Posterior cingulate gyrus (tissue), 11 donors: ENCODE measurements around the gene ADAMTS4.
A peak's percentile ranks its signal among the peaks of the same experiment; 100 is the strongest.

Experiments
- DNase-seq, 10 donors: peaks; one replicate each; pipeline versions ENCODE4 v3.0.0 to v3.0.0-alpha.2; 2020 to 2021; ENCODE audit warnings: mixed read lengths in 3 of 10
- intact Hi-C: fragments of 100-400 bp; cut with DNase I; formaldehyde crosslinking; loops from one replicate; pipeline ENCODE4 v1.15.1; 2023

The ADAMTS4 gene

DNA sequence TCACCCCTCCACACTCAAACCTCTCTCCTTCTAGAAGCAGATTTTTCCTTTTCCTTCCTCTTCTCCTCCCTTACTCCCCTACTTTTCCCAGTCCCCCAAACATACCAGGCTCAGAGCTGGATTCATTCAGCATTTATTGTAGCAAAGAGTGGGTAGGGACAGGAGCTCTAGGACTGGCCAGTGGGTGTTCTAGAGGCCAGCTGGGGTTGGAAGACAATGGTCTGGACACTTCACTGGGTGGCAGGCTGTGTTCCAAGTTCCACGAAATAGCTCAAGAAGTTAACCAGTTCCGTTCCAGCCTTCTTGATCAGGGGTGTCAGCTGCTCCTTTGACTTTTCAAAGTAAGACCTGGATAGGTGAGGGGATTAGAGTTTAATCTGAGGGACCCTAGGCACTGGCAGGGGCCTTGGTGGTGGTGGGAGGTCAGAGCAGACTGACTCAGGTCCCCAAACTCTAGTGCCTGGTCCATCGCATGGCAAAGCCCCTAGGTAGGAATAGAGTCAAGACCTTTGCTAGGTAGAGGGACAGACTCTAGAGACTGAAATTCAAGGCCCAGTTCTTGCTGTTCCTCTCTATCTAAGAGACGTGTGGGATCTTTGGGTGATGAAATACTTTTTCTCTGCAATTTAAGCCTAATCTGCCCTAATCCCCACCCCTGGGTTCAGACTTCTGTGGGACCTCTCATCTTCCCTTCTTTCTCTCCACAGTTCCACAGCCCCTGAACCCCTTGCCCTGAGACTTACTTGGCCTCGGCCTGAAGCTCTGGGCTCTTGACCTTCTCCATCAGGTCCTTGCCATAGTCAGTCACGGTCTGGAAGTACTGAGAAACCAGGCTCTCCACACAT lies 23.5 kb upstream of the ADAMTS4 start:
- intact Hi-C loops = loop anchor here (10.0 kb wide), 1 partner anchor 48 kb away; the partner anchor contains the start of gene B4GALT3
- no peak for DNase-seq

GRCh38 chr1:161220002-161220401 lies 21.1 kb upstream of the ADAMTS4 start:
- intact Hi-C loops = loop anchor here (10.0 kb wide), 1 partner anchor 45 kb away; the partner anchor contains the start of gene B4GALT3
- DNase-seq = no peak

DNA sequence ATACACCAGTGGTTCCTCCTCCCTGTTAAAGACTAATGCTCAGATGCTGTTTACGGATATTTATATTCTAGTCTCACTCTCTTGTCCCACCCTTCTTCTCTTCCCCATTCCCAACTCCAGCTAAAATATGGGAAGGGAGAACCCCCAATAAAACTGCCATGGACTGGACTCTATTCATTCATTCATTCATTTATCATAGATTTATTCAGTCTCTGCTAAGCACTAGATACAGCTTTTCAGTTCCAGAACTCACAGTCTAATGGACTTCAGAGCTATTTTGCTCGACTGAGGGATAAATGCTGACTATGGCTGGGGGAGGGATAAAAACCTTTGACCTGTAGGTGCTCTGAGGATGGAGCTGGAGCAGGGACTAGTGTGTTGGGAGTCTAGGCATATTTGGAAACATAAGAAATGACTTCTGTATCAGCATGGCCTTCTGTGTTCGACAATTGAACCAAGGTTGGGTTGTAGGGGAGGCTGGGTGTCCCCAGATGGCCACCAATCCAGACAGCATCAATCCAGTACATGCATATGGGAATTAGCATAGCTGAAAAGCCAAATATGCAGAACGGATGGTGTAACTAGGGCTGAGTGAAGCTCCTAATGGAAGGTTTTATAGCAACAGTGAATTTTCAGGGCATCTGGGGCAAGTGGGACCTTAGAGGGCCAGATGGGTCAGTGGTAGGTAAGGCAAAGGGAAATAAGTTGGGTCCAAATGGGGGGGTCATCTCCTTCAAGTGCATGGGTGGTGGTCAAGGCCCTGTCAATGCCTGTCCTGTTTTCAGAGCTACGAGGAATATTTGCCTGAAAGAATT lies 20.4 kb upstream of the ADAMTS4 start:
- intact Hi-C loops = no loop called here
- no peak for DNase-seq

- DNase-seq = no peak
Measured at GRCh38 chr1:161218301-161219077, 19.6 kb upstream of the ADAMTS4 start.

GRCh38 chr1:161217831-161218230 lies 19.0 kb upstream of the ADAMTS4 start:
- no peak for DNase-seq
- intact Hi-C loops = no loop called here

More at GRCh38 chr1:161218301-161219077, 19.6 kb upstream of the ADAMTS4 start:
- intact Hi-C loops = no loop called here

- intact Hi-C loops = no loop called here
- no peak for DNase-seq
Measured at GRCh38 chr1:161216945-161217712, 18.3 kb upstream of the ADAMTS4 start.

DNA sequence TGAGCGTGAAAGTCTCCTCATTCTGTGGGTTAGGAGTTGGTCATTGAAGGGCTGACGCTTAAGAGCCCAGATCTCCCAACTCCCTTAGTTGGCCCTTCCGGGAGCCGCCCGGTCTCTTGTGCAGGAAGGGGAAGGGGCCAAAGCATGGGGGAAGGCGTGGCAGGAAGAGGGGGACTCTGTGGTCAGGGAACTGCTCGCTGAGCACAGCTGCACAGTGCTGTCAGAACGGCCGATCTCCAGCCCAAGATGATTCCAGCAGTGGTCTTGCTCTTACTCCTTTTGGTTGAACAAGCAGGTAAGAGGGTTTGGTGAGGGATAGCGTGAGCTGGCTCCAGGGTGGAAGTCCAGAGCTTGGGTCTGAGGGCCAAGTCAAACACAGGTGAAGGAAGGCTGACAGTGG lies 16.2 kb upstream of the ADAMTS4 start, which contains the start of gene FCER1G:
TSS of gene FCER1G (plus strand) at position 220 of the 400 bp plus-strand sequence. CDS start at position 247, 27 bp downstream.
- peak in 4 of 10 donors; percentile 20 to 87 (median 74) for DNase-seq
- intact Hi-C loops = no loop called here

DNA sequence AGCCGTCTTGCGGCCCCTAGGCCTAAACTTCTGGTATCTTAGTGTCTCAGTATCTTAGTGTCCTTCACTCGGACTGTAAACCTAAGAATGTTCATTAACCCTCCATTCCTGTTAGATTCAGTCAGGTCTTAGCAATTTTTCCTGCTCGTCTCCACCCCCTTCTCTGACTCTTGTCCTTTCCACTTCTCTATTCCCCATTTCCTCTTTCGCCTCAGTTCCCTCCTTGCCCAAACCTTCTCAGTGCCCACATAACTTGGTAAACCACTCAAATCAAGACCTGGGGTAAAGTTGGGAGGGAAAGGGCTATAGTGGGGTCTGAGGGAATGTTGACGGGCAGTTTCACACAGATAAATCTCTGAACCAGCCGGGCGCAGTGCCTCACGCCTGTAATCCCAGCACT lies 15.5 kb upstream of the ADAMTS4 start:
- DNase-seq = peak in 1 of 10 donors; percentile 27
- intact Hi-C loops = no loop called here

- intact Hi-C loops = no loop called here
- DNase-seq = peak in 9 of 10 donors; percentile 51 to 95 (median 76)
Measured at GRCh38 chr1:161209790-161210409, 11.0 kb upstream of the ADAMTS4 start.

- peak in 1 of 10 donors; percentile 46 for DNase-seq
- intact Hi-C loops = no loop called here
Measured at GRCh38 chr1:161207173-161207572, 8.3 kb upstream of the ADAMTS4 start.

DNA sequence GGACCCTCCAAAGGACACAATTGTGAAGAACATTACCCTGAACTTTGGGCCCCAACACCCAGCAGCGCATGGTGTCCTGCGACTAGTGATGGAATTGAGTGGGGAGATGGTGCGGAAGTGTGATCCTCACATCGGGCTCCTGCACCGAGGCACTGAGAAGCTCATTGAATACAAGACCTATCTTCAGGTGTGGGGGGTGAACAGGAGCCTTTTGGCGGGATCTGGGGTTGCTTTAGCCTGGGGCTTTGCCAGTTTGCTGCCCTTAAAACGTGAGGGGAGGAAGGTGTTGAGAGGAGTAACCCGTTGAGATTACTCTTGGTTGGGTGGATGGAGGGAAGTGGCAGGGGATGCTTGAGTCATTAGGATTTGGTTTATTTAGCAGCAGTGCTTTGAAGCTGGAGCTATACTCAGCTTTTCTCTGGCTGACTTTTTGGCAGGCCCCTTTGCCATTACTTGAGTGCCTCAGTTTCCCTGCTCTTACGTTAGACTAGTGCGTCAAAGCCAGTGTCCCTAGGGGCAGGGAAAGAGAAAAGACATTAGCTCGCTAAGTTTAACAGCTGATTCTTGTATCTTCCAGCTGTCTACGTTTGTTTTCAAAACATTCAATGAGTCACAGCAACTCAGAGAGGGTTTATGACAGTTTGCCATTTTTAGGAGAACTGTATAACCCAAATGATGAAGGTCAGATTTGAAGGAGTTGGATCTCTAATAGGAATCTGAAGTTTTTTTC lies 7.7 kb upstream of the ADAMTS4 start:
- intact Hi-C loops = no loop called here
- DNase-seq = peak in 1 of 10 donors; percentile 22

GRCh38 chr1:161201836-161202712 lies 3.2 kb upstream of the ADAMTS4 start, which contains the start of gene NDUFS2:
NDUFS2 (plus strand) TSS chr1:161202367; CDS start chr1:161202386, 19 bp downstream.
- intact Hi-C loops = no loop called here
- peak; percentile 98 to 99 (median 99) for DNase-seq

GRCh38 chr1:161200992-161201835 lies 2.4 kb upstream of the ADAMTS4 start:
- intact Hi-C loops = no loop called here
- peak in 2 of 10 donors; percentile 40 to 85 for DNase-seq

- DNase-seq = peak in 8 of 10 donors; percentile 43 to 95 (median 74)
- intact Hi-C loops = no loop called here
Measured at GRCh38 chr1:161200421-161200991, 1.7 kb upstream of the ADAMTS4 start.

- intact Hi-C loops = loop anchor here (10.0 kb wide), 1 partner anchor 185 kb away; no protein-coding TSS in a partner anchor
- DNase-seq = peak in 1 of 10 donors; percentile 58
Measured at GRCh38 chr1:161199506-161200139, 769 bp upstream of the ADAMTS4 start.
